Activated CD4-positive, alpha-beta T cell treated with anti-CD3 and anti-CD28 coated beads, Interleukin-2, Interleukin-6, amounts not matched to agents 100 ng/mL and 50 ng/mL, durations not matched to agents 16 hours and 8 hours (primary cell): Measurements from ENCODE around the gene CD300A.
A peak's percentile ranks its signal among the peaks of the same experiment; 100 is the strongest.

ENCODE experiments used
- DNase-seq: peaks from one replicate; pipeline ENCODE4 v3.0.0-alpha.2; 2020

CD300A gene

GRCh38 chr17:74455821-74456220, 10.6 kb upstream of the CD300A start:
- no peak for DNase-seq

DNA sequence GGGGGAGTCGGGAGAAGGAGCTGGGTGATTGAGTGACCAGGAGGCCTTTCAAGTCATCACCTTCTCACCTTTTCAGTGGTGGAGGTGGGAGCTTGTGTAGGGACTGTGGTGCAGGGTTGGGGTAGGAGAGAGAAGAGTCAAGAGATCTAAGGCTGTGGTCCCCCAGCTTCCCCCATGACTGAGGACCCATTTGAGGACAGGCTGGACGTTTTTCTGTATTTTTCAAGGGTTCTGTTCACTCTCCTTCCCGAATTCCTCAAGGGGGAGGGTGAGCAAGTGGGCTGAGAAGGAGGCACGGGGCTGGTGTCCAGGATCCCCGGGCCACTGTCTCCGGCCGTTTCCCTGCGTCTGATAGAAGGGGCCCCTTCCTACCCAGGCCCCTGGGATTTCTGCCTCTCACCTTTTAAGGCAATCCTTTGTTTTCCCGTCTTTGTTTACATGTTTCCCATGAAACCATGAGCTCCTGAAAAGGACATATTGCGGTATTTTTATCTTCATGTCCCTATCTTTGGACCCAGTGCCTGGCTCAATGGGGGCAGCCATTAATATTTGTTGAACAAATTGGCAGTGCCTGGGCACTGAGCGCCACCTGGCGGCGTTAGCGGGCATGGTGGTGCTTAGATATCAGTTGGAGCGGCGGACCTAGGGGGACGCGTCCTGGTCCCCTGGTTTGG, 9.2 kb upstream of the CD300A start:
- DNase-seq, result peak; percentile 82

DNA sequence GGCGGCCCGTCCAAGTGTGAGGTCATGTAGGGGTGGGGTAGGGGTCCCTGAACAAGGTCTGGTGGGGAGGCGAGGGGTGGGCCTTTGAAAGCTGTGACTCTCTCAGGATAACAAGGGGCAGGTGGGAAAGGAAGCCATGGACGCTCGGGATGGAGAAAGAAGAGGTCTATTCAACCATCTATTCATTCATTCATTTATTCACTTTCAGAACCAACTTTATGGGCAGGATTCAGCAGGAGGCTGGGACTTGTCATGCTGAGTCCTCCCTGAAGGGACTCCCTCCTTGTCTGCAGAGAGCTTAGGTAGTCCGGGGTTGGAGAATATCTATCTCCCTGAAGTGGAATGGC, 8.6 kb upstream of the CD300A start:
- DNase-seq, result no peak

DNA sequence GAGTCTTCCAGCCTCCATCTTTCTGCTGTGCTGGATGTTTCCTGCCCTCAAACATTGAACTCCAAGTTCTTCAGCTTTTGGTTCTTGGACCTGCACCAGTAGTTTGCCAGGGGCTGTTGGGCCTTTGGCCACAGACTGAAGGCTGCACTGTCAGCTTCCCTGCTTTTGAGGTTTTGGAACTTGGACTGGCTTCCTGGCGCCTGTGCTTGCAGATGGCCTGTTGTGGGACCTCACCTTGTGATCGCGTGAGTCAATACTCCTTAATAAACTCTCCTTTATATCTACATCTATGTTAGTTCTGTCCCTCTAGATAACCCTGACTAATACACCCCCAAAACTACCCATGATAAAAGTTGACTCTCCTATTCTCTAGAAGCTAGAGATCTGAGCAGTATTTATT, 7.6 kb upstream of the CD300A start:
- no peak for DNase-seq

GRCh38 chr17:74459622-74460021, 6.8 kb upstream of the CD300A start:
- DNase-seq, result no peak

GRCh38 chr17:74460241-74460640, 6.2 kb upstream of the CD300A start:
- no peak for DNase-seq

DNA sequence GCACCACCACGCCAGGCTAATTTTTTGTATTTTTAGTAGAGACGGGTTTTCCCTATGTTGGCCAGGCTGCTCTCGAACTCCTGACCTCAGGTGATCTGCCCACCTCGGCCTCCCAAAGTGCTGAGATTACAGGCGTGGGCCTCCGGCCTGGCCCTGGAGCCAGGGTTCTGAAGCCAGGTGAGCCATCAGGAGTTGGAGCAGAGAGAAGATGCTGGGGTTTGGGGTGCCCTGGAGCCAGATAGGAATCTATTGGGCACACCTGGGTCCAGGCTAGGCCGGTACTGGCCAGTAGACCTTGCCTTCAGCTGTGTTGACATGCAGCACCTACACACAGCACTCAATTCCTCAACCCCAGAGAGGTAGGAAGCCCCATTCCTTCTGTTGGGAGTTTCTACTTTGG, 5.4 kb upstream of the CD300A start:
- no peak for DNase-seq

- no peak for DNase-seq
Observed at GRCh38 chr17:74461611-74462010, 4.8 kb upstream of the CD300A start.

DNA sequence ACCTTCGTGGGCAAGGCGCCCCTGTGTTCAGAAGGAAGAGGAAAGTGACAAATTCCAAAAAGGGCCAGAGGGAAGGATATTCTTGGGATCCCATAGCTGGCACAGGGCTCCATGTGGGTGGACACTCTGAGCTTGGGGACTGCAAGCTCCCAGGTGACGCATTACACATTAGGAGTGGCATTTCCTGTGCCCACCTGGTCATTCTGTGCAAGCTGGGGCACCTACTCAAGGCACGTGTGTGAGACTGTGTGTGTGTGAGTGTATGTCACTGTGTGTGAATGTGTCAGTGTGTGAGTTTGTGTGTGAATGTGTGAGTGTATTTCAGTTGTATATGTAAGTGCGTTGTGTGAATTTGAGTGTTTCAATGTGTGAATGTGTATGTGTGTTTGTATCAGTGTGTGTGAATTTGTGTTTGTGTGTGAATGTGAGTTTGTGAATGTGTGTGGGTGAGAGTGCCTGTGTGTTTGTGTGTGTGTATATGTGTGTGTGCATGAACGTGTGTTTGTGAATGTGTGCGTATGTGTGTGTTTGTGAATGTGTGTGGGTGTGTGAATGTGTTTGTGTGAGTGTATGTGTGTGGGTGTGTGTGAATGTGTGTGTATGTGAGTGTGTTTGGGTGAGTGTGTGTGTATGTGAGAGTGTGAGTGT, 1.6 kb upstream of the CD300A start:
- no peak for DNase-seq

DNA sequence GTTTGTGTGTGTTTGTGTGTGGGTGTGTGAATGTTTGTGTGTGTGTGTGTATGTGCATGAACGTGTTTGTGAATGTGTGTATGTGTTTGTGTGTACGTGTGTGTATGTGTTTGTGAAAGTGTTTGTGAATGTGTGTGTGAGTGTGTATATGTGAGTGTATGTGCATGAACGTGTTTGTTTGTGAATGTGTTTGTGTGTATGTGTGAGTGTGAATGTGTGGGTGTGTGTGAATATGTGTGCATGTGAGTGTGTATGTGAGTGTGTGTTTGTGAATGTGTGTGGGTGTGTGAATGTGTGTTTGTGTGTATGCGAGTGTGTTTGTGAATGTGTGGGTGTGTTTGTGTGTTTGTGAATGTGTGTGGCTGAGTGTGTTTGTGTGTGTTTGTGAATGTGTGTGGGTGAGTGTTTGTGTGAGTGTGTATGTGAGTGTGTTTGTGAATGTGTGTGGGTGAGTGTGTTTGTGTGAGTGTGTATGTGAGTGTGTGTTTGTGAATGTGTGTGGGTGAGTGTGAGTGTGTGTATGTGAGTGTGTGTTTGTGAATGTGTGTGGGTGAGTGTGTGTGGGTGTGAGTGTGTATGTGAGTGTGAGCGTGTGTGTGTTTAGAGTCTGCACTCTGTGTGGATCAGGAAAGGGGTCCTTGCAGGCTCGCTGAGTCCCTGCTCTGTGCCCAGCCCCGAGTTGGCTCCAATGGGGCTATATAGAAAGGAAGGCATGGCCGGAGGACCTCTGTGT, 890 bp upstream of the CD300A start:
- DNase-seq, result no peak

DNA sequence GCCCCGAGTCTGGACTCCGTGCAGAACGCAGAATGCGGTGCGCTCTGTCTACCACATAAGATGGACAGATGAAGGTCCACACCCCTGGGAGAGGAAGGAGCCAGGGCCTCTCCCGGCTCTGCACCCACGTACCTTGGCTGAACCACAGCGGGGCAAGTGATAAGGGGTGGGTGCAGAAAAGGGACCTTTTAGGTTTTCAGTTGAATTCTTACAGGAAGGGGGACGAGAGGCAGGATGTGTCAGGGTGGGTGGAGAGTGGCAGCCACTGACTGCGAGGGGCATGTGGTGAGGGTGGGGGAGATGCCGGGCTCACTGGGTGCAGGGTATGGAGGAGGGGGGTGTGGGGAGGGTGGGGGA, 372 bp downstream of the CD300A start:
- DNase-seq, result peak; percentile 33

DNA sequence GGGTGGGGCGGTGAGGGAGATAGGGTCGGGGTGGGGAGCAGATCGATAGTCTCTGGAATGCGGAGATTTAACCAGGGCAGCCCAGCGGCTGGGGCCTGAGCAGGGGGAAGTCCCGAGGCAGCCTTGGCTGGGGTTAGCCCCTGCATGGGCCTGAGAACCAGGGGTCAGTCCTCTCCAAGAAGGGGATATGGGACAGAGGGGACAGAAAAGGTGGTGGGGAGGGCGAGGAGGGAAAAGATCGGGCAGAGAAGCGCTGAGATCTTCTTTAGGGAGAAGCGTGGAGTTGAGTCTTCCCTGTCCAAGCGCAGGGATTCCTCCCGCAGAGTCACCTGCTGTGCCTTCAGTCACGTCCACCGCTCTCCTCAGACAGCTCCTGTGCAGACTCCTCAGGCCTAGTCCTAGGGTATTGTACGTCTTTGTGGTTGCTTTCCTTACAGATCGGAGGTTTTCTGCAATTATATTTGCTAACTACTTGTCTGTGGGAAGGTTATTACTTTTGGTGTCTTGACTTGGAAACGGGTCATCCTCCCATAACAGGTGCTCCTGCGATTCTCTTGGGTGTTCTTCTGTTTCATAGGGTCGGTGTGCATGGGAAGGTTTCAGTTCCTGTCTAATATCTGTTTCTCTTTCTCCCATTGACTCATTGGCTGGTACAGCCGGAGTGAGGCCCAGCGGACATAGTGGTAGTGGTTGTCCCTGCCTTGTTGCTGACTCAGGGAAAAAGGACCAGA, 952 bp downstream of the CD300A start:
- DNase-seq, result peak; percentile 66

DNA sequence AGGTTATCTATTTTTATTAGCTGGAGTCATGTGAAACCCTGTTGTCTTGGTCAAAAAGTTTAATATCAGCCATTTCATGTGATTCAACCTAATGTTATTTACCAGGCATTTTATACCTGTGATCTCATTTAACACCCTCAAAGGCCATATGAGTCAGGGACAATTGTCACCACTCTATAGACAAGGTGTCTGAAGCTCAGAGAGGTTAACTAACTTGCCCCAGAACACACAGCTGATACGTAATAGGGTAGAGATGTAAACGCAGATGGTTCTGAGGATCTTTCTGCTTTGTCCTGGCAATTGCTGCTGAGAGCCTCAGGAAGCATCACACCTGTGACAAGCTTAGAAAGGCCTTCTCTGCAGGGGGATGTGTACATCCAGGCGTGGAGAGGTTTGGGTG, 4.9 kb downstream of the CD300A start:
- no peak for DNase-seq

DNA sequence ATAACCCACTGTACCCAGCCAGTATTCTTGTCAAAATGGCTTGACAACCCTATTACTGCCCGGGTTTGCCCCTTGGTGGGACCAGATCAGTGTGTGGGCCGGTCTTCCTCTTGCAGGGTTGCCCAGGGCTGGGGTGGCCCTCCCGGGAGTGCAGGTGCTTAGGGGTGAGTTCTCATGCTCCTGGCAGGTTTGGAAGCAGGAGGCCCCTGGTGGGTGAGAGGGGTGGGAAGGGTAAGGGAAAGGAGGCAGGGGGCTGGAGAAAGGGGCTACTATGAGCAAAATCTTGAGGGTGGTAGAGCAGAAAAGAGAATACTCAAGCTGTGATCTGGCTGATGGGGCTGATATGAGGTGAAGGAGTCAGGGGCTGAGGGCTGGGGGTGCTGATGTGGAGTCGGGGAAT, 6.5 kb downstream of the CD300A start:
- no peak for DNase-seq

GRCh38 chr17:74473294-74473693, 6.9 kb downstream of the CD300A start:
- DNase-seq, result no peak

GRCh38 chr17:74474043-74474792, 7.8 kb downstream of the CD300A start:
- no peak for DNase-seq

DNA sequence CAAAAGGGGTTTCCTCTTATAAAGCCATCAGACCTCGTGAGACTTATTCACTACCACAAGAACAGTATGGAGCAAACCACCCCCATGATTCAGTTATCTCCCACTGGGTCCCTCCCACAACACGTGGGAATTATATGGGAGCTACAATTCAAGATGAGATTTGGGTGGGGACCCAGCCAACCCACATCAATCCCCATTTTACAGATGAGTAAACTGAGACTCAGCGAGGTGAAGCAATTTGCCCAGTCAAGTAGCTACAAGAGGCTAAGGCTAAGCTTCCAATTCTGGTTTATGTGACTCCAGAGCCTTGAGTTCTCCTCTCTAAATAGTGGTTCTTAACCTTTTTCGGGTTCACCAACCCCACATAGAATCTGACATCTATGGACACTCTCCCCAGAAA, 8.8 kb downstream of the CD300A start:
- DNase-seq, result no peak

DNA sequence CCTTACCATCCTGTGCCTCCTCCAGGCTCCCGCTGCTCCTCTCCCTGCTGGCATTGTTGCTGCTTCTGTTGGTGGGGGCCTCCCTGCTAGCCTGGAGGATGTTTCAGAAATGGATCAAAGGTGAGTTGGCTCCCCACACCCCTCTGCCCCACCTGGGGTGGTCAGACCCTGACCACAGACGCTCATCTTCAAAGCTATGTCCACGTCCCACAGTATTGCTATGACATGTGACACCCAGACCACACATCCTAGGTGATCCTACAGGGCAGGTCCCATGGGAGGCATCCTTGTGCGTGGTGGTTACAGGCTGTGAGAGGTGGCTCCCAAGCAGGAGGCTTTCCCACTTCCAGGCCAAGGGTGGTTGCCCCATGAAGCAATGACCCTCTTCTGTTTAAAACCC, 11.0 kb downstream of the CD300A start:
- no peak for DNase-seq

DNA sequence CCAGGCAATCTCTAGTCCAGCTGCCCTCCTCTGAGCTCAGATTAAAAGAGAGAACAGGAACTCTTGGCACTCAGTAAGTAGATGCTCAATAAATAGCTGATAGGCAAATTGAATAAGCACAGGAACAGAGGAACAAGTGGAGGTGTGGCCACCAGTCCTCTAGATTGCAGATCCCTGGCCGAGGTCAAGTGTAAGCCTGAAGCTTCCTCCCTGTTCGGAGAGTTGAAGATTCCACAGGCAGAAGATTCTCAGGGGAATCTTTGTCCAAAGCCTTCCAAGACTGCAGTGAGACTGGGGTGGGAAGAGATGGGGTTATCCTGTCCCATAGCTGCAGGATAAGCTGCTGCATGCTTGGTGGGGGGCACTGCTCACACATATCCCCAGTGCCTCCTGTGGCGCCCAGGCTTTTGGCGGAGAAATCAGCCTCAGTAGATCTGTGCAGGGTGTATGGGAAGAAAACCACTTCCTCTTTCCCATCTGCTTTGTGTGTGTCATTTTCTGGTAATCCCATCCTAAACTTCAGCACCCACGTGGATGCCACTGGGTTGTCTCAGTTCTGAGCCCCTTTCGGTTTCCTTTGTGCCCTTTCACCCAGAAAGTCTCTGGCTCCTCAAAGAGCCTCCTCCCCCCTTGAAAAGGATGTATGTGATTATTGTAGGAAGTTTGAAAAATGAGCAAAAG, 12.1 kb downstream of the CD300A start:
- DNase-seq, result peak; percentile 66

DNA sequence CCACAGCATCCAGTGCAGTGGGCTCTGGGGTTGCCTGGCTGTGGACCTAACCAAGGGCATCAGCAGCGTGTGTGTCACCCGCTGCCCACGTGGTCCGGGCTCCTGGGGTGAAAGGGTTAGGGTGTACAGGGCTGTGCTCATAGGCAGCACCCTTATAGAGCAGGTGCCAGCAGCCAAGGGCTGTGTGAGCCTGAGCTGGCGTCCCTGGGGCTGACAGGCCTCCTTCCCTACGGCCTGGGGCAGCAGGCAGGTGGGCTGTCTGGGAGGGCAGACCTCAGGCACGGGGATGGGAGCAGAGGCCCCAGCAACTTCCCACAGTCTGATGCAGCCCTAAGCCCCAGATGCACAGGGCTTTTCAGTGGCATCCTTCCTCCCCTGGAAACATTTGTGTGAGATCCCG, 13.9 kb downstream of the CD300A start:
- no peak for DNase-seq

DNA sequence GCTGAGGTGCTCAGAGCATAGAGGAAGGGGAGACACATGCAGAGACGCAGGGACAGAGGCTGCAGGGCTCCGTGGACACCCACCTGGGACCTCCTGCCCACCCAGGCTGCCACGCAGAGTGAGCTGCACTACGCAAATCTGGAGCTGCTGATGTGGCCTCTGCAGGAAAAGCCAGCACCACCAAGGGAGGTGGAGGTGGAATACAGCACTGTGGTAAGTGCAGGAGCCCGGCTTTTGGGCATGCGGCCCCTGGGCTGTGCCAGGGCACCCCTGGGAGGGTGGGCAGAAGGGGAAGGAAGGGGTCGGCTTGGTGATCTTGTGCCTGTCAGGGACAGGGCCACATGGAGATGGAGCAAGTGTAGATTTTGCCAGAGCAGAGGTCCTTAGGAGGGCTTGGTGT, 15.2 kb downstream of the CD300A start:
- DNase-seq, result no peak

- DNase-seq, result no peak
Observed at GRCh38 chr17:74484066-74484465, 17.6 kb downstream of the CD300A start.
